Body of pancreas (tissue), 4 donors: ENCODE data around the gene ATP6V0A1. TPM values are rescaled to one million over a fixed set of nuclear protein-coding genes. Genes with fewer than 3 reads are reported as not detected.
"Not testable (repeated sequence)": the region's sequence is repeated elsewhere in the genome, so short reads cannot be mapped to it uniquely, and the experiment has no call there.

Experiments
- ATAC-seq: fragments of 150-250 bp; one replicate; pipeline ENCODE4 v1.9.1; 2016
- DNase-seq, 4 donors: peaks; one replicate each; pipeline ENCODE4 v3.0.0-alpha.2; 2019
- H3K27ac ChIP-seq, 4 donors: fragments of 200-600 bp; sonication (generic); 1 replicate in 3 of 4; 2 replicates in 1 of 4; pipeline versions ENCODE4 v1.5.1 to v1.6.1; 2016 to 2019; ENCODE audit warnings: mild to moderate bottlenecking in 1 of 4, mixed read lengths in 1 of 4, moderate library complexity in 1 of 4
- H3K27me3 ChIP-seq, 2 donors: fragments of 200-600 bp; sonication (generic); one replicate each; pipeline ENCODE4 v1.6.0; 2016; ENCODE audit warnings: mild to moderate bottlenecking in 1 of 2
- H3K36me3 ChIP-seq, 2 donors: fragments of 200-600 bp; sonication (generic); replicated peaks in 1 of 2; 2 replicates each; pipeline ENCODE4 v1.5.1; 2016; ENCODE audit warnings: low read depth in 2 of 2; ENCODE audit not compliant: insufficient read depth in 1 of 2
- H3K4me1 ChIP-seq: fragments of 200-600 bp; sonication (generic); one replicate; pipeline ENCODE4 v1.6.0; 2016
- H3K4me3 ChIP-seq, 2 donors: fragments of 200-600 bp; sonication (generic); 1 replicate in 1 of 2; 2 replicates in 1 of 2; pipeline ENCODE4 v1.5.1; 2016 to 2019
- H3K9me3 ChIP-seq, 3 donors: fragments of 200-600 bp; sonication (generic); 1 replicate in 2 of 3; 2 replicates in 1 of 3; pipeline ENCODE4 v1.5.1; 2016
- CTCF ChIP-seq, 7 experiments: fragments of 450-650 bp in 4 of 7; fragments of 200-600 bp in 3 of 7; sonication (generic) in 3 of 7; IDR thresholded peaks; one replicate each; pipeline ENCODE4 v1.5.1; 2016 to 2019; ENCODE audit warnings: antibody characterized with exemption in 7 of 7
- POLR2A ChIP-seq, 3 donors: fragments of 450-650 bp; IDR thresholded peaks; one replicate each; pipeline ENCODE4 v1.6.1; 2016; ENCODE audit warnings: antibody characterized with exemption in 3 of 3, mild to moderate bottlenecking in 2 of 3
- WGBS, 2 donors: methylation state at CpG; one replicate each; pipeline ENCODE4 v1.1.5; 2017; 5-methylcytosine and 5-hydroxymethylcytosine counted together
- intact Hi-C: fragments of 100-400 bp; cut with DNase I; formaldehyde crosslinking; loops from one replicate; pipeline ENCODE4 v1.15.1; 2023
- total RNA-seq, 2 donors: library from RNA; depleted of rRNA; stranded (reverse); fragments of >200 nt; gene quantifications; one replicate each; pipeline ENCODE4 v1.1.0, GENCODE V29; 2016

ATP6V0A1 gene
- total RNA-seq, 2 donors from 2014 or later: 35.5 to 71.5 TPM

DNA sequence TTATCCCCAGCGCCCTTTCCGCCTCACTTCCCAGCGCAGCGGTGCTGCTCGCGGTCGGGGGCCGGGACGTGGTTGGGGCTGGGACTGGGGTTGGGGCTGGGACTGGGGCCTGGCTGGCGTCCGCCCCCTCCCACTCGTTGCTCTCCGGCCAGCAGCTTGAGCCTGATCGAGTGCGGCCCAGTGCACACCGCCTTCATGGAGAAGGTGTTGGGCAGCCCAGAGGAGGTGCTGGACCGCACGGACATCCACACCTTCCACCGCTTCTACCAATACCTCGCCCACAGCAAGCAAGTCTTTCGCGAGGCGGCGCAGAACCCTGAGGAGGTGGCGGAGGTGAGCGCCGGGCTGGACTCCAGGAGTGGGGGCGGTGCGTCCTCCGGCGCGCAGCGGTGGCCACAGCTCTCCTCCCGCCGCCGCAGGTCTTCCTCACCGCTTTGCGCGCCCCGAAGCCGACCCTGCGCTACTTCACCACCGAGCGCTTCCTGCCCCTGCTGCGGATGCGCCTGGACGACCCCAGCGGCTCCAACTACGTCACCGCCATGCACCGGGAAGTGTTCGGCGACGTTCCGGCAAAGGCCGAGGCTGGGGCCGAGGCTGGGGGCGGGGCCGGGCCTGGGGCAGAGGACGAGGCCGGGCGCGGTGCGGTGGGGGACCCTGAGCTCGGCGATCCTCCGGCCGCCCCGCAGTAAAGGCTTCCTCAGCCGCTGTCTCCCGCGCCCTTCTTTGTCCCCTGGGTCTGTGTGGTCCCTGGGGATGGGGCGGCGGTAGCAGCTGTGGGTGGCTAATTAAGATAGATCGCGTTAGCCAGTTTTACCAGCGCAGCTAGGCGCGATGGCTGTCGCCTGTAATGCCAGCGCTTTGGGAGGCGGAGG is 95.8 kb downstream of the ATP6V0A1 start:
- 0 to 1% methylated on average over 12 to 81 of the region's 82 CpGs for WGBS, 2 donors

GRCh38 chr17:42555122-42555622 is 96.5 kb downstream of the ATP6V0A1 start:
- TF ChIP-seq CTCF (IDR thresholded peaks at IDR 0.05): no peak
- no peak for TF ChIP-seq POLR2A (IDR thresholded peaks at IDR 0.05)
- DNase-seq: no peak
- Histone ChIP-seq H3K4me1 (peaks cover 27% of the 10 kb centered on the region), H3K27me3 (no peaks in the 10 kb centered on the region), H3K4me3 (peak overlapping the region; percentile 53 to 67), H3K27ac (peak overlapping the region; percentile 78 to 94 (median 90)), H3K9me3 (no peaks in the 10 kb centered on the region), H3K36me3 (no peaks in the 10 kb centered on the region)
- 25% methylated on average over 4 of the region's 4 CpGs for WGBS, 2 donors
- peak; percentile 4 for ATAC-seq
- intact Hi-C loops: no loop called here

More for the DNA sequence above, 95.8 kb downstream of the ATP6V0A1 start:
- ATAC-seq (peak; percentile 95), DNase-seq (peak; percentile 85 to 89 (median 88))
- Histone ChIP-seq H3K36me3 (no peaks in the 10 kb centered on the region), H3K4me1 (peaks cover 27% of the 10 kb centered on the region), H3K27me3 (no peaks in the 10 kb centered on the region), H3K27ac (peak overlapping the region; percentile 78 to 94 (median 90)), H3K9me3 (no peaks in the 10 kb centered on the region), H3K4me3 (peak overlapping the region; percentile 53 to 67)
- intact Hi-C loops: no loop called here
- peak; percentile 70 to 89 (median 87) for TF ChIP-seq POLR2A (IDR thresholded peaks at IDR 0.05)
- TF ChIP-seq CTCF (IDR thresholded peaks at IDR 0.05): no peak

DNA sequence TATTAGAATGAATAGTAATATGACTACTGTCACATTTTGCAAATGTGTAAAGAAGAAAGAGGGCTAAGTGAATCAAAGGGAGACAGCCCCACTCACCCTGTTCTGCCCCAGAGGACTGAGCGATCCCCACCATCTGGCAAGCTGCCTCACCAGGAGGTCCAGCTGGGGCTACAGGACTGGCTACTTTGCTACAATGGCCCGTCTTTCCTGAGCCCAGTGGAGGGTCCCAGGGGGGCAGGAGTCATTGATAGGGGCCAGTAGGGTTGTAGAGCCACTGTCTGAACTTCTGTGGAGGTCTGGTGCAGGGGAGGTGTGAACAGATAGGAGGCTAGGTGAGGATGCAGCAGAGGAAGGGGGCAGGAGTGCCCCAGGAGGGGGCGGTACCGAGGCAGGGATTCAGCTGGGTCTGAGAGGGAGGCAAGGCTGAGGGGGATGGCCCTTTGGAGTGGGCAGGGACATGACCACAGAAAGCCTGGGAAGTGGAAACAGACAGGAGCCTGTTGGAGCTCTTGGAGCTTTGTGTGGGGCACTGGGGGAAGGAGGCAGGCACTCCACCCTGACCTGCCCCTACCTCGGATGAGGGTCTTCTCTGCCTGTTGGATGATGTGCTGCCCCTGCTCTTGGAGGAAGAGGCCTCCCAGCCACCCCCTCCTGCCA is 97.4 kb downstream of the ATP6V0A1 start:
- DNase-seq, H3K27ac ChIP-seq, H3K9me3 ChIP-seq, H3K36me3 ChIP-seq, intact Hi-C loops, H3K27me3 ChIP-seq, ATAC-seq, H3K4me3 ChIP-seq: not testable (repeated sequence)
- H3K4me1 ChIP-seq: peaks cover 28% of the 10 kb centered on the region
- WGBS, 2 donors: 53 to 71% methylated on average over 5 of the region's 5 CpGs

GRCh38 chr17:42559075-42559474 is 100.4 kb downstream of the ATP6V0A1 start:
- TF ChIP-seq POLR2A (IDR thresholded peaks at IDR 0.05): no peak
- no peak for TF ChIP-seq CTCF (IDR thresholded peaks at IDR 0.05)
- no peaks in the 10 kb centered on the region for H3K9me3 ChIP-seq
- peaks cover 36% of the 10 kb centered on the region for H3K4me1 ChIP-seq
- no peaks in the 10 kb centered on the region for H3K36me3 ChIP-seq
- H3K27me3 ChIP-seq: no peaks in the 10 kb centered on the region
- ATAC-seq (no peak), DNase-seq (no peak)
- WGBS, 2 donors: 73 to 84% methylated on average over 6 of the region's 6 CpGs
- intact Hi-C loops: no loop called here
- H3K4me3 ChIP-seq: no peak overlapping the region
- no peak overlapping the region for H3K27ac ChIP-seq

- no peak for ATAC-seq
Observed at GRCh38 chr17:42560246-42560645, 101.6 kb downstream of the ATP6V0A1 start.

More at GRCh38 chr17:42560246-42560645, 101.6 kb downstream of the ATP6V0A1 start:
- Histone ChIP-seq H3K9me3 (no peaks in the 10 kb centered on the region), H3K4me3 (no peak overlapping the region), H3K27ac (no peak overlapping the region), H3K4me1 (peaks cover 37% of the 10 kb centered on the region), H3K27me3 (no peaks in the 10 kb centered on the region), H3K36me3 (peaks cover 0 to 9% of the 10 kb centered on the region in 2 donors)
- no peak for TF ChIP-seq CTCF (IDR thresholded peaks at IDR 0.05)
- no peak for TF ChIP-seq POLR2A (IDR thresholded peaks at IDR 0.05)
- WGBS, 2 donors: 56 to 73% methylated on average over 3 of the region's 3 CpGs
- no peak for DNase-seq
- intact Hi-C loops: no loop called here
